HG03571 (cell line): ENCODE measurements around the gene GLT1D1.
"Not testable (repeated sequence)": the region's sequence is repeated elsewhere in the genome, so short reads cannot be mapped to it uniquely, and the experiment has no call there.

Experiments
- ATAC-seq: cut with Tn5 transposase; IDR thresholded peaks from one replicate; pipeline ENCODE4 v1.9.1; 2021; ENCODE audit not compliant: unreplicated experiment

The GLT1D1 gene

DNA sequence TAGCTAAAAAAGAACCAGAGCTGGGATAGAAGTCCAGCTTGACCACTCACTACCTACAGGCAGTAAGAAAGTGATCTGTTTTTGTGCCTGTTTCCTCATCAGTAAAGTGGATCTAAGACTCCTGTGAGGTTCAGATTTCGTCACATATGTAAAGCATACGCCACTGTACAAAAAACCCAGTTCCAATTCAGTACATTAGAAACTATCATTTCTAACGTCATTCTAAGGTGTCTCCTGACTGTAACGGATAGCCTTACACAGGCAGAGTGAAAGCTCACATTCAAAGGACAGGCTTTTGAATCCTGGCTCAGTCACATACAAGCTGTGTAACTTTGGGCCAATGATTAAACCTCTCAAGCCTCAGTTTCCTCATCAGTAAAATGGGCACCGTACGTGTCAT lies 33.0 kb upstream of the GLT1D1 start:
- ATAC-seq, result no peak

GRCh38 chr12:128820723-128821432 lies 32.4 kb upstream of the GLT1D1 start:
- peak; percentile 47 for ATAC-seq

- peak; percentile 10 for ATAC-seq
These were observed 29.9 kb upstream of the GLT1D1 start for GRCh38 chr12:128823216-128823915.

DNA sequence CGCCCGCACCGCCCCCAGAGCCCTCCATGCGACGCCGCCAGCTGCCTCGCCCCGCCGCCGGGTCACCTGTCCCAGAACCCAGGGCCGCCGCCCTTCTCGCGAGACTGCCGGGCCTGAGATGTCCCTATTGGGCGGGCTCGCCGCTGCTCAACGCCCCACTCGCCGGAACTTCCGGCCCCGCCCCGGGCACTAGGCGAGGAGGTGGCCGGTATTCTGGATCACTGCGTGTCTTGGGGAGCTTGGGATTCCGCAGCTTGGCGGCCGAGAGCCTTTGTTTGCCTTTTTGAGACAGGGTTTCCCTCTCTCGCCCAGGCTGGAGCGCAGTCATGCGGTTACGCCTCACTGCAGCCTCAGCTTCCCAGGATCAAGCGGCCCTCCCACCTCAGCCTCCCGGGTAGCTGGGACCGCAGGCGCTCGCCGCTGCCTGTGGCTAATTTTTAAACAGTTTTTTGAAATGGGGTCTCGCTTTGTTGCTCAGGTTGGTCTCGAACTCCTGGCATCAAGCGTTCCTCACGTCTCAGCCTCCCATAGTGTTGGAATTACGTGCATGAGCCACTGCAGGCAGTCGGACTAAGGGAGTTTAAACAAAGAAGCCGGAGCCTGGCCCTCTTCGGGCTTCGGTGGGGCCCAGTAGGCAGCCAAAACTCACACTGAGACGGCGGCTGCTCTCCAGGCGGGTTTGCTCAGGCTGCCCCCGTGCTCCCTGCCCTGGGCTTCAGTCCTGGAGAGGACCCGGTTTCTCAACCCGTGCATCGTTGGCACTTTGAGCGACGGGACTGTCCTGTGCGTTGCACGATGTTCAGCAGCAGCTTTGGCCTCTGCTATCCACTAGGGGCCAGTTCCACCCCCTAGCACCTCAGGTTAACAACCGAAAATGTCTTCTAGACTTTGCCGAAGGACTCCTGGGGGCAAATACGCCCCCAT lies 29.1 kb upstream of the GLT1D1 start, which contains the start of gene SLC15A4:
SLC15A4 (minus strand) TSS at position 43 of the 924 bp plus-strand sequence; CDS start at position 28, 15 bp downstream.
- ATAC-seq, result peak; percentile 81

DNA sequence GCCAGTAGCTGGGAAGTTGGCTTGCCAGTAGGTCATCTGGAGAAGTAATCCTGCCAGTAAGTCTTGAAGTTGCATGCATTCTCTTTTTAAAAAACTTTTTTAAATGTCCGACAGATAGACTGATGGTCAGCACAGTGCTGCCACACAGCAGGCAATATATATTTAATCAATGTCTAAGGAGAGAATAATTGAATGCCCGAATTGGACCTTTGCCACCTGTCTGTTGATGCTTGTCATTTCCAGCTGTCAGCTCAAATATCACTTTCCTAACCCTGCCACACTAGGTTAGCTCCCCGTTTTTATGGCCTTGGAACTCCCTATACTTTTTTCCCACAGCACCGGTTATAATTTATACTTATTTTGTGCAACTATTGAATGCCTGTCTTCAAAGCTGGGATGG lies 27.4 kb upstream of the GLT1D1 start:
- ATAC-seq, result no peak

DNA sequence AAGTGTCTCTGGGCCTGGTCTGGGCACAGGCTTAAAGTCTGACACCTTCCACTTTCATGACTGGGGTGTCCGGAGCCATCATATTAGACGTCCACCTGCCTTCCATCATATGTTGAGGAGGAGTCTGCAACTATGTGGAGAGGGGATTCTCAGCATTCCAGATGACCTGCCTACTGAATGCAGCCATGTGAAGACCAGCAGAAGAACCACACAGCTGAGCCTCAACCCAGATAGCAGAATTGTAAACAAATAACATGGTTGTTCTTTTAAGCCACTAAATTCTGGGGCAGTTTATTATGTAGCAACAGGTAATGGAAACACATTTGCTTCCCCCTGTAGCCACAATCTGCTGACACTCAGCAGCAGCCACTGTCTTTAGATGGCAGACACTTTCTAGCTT lies 25.6 kb upstream of the GLT1D1 start:
- no peak for ATAC-seq

DNA sequence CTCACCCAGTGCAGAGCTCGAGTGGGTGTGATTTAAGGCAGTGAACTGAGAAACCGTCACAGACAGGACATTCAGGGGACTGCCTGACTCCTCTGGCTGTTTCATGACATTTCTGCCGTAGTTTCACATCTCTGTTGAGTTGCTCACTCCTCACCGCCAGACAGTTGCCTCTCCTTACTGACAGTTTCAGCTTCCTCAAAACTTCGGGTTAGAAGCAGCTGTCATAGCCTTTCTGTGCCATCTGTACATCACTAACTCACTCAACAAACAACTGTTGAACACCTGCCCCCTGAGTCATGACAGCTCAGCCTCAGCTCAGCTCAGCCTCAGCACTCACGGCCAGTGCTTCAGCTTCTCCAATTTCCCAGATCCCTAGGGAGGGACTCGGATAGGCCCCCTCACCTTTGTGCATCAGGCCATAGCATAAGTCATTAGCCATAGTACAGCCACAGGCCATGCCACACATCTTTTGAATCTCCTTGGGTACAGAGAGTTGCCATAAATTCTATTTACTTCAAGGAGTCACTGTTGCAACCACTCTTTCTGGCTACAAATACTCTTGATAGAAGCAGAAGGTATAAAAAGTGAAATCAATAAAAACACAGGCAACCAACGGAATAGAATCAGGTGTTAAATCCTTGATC lies 23.3 kb upstream of the GLT1D1 start:
- ATAC-seq, result peak; percentile 92

DNA sequence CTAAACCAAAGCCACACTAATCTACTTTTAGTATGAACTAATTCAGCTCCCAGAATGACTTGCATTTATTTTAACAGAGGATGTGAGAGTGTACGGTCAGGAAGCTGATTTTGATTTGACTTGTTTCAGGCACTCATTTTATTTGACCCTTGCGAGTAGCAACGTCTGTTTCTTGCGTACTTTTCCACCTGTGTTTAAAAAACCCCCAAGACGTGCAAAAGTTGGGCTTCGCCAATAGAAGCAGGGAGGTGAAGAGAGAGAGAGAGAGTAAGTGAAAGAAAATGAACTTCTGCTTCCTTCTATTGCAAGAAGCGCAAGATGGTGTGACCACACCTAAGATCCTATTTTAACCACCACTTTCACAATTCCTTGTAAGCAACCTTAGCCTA lies 22.8 kb upstream of the GLT1D1 start:
- ATAC-seq, result peak; percentile 49

DNA sequence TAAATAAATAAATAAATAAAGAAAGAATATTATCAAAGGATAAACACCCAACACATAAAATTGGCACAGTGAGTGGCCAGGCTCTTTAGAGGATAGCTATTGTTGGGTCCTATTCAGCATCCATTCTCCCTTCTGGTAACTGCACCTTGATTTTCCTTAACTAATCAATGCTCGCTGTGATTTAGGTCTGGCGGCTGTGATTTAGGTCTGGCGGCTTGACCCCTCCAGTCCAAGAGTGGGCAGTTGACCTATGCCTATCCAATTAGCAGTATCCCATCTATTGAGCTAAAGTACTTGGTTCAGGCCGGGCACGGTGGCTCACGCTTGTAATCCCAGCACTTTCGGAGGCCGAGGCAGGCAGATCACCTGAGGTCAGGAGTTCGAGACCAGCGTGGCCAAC lies 19.9 kb upstream of the GLT1D1 start:
- no peak for ATAC-seq

DNA sequence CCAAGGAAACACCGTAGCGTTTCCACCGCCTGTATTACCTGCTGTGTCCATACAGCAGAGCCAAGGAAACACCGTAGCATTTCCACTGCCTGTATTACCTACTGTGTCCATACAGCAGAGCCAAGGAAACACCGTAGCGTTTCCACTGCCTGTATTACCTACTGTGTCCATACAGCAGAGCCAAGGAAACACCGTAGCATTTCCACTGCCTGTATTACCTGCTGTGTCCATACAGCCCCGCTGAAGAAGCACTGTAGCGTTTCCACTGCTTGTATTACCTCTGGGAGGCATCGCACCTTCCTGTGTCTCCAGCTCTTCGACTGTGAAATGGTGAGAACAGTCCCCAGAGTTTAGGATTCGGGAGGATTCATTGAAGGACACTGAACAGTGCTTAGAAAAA lies 13.4 kb upstream of the GLT1D1 start:
- not testable (repeated sequence) for ATAC-seq

DNA sequence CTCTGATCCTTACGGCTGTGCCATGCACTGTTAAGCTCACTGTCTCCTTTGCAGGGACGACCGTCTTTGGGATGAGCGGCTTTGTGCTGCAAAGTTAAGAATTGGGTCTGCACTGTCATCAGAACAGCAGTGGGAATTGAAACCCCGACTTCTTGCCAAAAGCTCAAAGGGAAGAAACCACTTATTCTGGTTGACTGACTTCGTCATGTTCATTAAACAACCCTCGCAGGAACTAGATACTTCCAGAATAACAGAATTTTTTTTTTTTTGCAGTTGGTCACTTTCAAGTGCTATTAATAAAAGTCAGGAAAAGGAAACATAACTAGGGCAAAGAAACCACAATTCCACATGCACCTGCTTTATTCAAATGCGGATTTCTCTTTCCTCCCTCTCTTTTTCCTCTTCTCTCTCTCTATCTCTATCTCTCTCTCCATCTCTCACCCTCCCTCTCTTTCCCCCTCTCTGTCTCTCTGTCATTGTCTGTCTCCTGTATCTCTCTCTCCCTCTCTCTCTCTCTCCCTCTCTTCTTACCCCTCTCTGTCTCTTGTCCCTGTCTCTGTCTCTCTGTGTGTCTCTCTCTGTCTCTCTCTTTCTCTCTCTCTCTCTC lies 12.3 kb upstream of the GLT1D1 start:
- ATAC-seq, result peak; percentile 88

DNA sequence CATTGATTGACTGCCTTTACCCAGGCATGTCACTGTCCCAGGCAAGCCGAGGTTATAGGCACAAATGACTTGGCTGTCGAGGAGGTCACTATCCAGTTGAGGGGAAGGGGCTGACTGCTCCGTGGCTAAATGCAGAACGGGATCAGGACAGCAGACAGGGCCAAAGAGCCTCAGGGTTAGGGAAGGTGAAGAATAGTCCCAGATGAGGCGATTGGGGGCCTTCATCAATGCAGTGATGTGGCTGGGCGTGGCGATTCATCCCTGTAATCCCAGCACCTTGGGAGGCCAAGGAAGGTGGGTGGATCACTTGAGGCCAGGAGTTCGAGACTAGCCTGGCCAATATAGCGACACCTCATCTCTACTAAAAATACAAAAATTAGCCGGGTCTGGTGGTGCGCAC lies 10.7 kb upstream of the GLT1D1 start:
- ATAC-seq, result no peak

DNA sequence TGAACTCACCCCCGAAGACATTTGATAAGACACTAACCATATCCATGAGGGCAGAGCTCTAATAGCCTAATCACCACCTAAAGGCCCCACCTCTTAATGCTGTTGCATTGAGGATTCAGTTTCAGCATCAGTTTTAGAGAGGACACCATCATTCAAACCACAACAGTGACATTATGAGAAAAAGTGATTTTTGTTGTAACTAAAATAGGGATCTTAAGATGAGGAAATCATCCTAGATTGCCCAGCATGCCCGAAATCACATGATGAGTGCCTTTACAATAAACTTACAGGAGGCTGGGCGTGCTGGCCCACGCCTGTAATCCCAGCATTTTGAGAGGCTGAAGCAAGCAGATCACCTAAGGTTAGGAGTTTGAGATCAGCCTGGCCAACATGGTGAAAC lies 9.7 kb upstream of the GLT1D1 start:
- no peak for ATAC-seq

- no peak for ATAC-seq
These were observed 9.1 kb upstream of the GLT1D1 start for GRCh38 chr12:128844031-128844635.

- not testable (repeated sequence) for ATAC-seq
These were observed 6.6 kb upstream of the GLT1D1 start for GRCh38 chr12:128846671-128847070.

- no peak for ATAC-seq
These were observed 4.9 kb upstream of the GLT1D1 start for GRCh38 chr12:128848371-128848770.

GRCh38 chr12:128849806-128850205 lies 3.5 kb upstream of the GLT1D1 start:
- not testable (repeated sequence) for ATAC-seq

DNA sequence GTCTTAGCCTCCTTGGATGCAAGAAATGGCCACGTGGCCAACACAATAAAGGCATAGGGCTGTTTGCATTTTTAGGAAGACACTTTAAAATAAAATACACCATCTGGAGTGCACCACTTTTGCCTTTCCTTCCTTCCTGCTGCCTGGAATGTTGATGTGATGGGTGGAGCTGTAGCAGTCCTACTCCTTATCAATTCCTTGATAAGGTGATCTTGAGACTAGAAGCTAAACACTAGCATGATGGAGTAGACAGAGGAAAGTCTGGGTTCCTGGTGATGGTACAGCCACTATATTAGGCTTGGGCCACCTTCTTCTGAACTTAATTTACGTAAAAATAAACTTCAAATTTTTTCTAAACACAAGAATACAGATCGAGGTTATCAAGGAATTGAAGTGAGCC lies 2.9 kb upstream of the GLT1D1 start:
- no peak for ATAC-seq

DNA sequence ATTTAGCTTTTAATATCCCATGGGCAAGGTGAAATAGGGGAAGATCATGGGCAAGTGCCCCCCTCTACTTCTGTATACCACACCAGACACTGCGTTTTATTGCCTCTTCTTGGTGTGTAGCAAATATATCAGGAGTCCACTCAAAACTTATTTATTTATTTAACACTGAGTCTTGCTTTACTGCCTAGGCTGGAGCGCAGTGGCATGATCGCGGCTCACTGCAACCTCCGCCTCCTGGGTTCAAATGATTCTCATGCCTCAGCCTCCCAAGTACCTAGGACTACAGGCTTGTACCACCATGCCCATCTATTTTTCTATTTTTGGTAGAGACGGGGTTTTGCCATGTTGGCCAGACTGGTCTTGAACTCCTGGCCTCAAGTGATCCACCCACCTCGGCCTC lies 1.8 kb upstream of the GLT1D1 start:
- ATAC-seq, result not testable (repeated sequence)

- no peak for ATAC-seq
These were observed 1.1 kb upstream of the GLT1D1 start for GRCh38 chr12:128852026-128852698.
